Cardiac fibroblast (primary cell): ENCODE measurements around the gene NEDD8.

Experiments
- DNase-seq, 2 donors: peaks; one replicate each; pipeline versions ENCODE4 v3.0.0 to v3.0.0-alpha.2; 2010; ENCODE audit warnings: low read depth in 2 of 2
- H3K4me3 ChIP-seq, 2 donors: replicated peaks in 1 of 2; 1 replicate in 1 of 2; 2 replicates in 1 of 2; pipeline ENCODE4 v1.5.1; 2011; ENCODE audit warnings: low read depth in 2 of 2, low read length in 2 of 2, mild to moderate bottlenecking in 2 of 2, moderate library complexity in 1 of 2
- TF ChIP-seq, protein P1 (sequence below): IDR thresholded peaks from one replicate; pipeline ENCODE4 v1.5.1; 2011; ENCODE audit warnings: low read depth, mild to moderate bottlenecking, low read length, inconsistent platforms

Gene NEDD8

DNA sequence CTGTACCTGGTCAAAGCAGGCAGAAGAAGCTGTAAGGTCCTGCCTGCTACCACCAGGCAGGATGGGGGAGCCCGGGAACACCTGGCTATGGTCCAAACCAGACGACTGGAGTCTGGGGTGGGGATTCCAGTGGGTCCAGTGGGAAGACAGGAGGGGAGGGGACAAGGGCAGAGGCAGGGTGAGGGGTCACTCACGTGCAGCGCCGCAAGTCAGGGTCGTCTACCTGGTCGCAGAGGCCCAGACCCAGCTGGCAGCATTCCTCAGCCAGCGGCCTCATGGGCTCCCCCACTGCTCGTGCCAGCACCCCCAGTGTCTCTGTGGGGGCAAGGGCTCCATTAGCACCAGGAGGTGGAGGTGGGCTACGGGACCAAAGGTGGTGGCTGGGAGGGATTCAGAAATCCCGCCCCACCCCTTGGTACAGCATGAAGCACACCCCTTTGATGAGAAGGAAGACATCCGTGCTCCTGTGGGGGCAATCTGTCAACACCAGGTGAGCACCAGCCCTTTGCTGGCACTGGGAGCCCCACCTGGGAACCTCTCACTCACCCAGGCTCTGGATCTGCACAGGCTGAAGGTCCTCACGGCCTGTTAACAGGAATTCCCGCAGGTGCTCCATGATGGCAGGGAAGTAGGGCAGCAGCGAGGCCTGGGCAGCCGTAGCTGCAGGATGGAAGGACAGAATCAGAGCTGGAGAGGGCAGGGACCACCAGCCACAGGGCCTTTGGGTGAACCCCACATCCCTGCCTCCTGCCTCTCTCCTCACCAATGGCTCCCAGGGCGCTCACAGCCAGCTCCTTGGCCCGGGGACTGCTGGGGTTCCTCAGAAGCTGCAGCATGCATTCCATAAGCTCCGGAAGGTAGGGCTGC is 47.8 kb downstream of the NEDD8 start:
- no peak for DNase-seq
- H3K4me3 ChIP-seq: no peak overlapping the region
- TF ChIP-seq, protein P1, sequence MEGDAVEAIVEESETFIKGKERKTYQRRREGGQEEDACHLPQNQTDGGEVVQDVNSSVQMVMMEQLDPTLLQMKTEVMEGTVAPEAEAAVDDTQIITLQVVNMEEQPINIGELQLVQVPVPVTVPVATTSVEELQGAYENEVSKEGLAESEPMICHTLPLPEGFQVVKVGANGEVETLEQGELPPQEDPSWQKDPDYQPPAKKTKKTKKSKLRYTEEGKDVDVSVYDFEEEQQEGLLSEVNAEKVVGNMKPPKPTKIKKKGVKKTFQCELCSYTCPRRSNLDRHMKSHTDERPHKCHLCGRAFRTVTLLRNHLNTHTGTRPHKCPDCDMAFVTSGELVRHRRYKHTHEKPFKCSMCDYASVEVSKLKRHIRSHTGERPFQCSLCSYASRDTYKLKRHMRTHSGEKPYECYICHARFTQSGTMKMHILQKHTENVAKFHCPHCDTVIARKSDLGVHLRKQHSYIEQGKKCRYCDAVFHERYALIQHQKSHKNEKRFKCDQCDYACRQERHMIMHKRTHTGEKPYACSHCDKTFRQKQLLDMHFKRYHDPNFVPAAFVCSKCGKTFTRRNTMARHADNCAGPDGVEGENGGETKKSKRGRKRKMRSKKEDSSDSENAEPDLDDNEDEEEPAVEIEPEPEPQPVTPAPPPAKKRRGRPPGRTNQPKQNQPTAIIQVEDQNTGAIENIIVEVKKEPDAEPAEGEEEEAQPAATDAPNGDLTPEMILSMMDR: no peak

DNA sequence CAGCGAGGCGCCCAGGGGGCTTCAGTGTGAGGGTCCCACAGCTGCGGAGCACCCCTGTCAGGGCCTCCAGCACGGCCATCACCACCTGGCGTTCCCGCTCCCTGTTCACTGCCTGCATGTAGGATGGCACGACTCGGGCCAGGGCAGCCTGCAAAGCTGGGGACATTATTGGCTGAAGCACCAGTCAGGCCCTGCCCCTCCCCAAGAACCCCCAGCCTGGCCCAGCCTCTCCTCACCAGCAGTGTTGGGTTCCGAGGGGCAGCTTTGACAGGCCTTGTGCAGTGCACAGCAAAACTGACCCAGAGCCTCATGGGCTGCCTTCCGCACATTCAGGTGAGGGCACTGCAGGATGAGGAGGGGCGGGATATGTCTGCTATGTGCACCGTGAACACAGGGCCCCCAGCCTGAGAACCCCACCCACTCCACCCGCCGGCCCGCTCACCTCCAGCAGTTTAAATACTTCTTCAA is 49.1 kb downstream of the NEDD8 start:
- DNase-seq: no peak
- no peak overlapping the region for H3K4me3 ChIP-seq
- TF ChIP-seq, protein P1: no peak

DNA sequence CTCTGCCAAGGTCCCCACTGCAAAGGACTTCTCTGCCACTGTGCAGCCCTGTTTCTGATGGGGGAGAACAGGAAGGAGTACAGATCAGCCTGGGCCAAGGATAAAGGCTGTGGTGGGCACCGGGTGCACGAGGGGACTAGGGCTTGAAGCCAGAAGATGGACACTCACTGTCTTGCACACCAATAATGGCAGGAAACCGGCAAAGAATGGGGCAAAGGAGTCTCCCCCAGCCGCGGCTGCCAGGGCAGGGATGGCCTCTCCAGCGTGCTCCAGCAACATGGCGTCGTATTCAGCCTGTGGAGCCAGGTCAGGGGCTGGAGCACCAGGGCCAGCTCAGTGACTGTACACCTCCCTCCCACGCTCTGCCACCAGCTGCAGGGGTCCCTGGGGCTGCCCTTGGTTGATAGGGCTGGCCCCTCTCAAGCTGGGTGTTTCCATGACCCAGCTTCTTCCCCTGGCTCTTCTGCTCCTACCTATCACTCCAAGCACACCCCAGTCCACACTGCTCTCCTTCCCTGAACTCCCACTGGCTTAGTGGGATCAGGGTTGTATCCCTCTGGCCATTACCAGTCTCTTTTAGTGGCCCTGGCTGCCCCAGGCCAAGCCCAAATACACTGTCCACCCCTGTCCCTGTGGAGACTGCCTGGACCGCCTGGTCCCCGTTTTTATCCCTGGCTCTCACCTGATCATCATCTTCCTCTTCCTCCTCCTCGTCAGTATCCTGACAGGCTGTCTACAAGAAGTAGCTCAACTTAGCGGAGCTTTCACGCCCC is 49.9 kb downstream of the NEDD8 start:
- TF ChIP-seq, protein P1: no peak

DNA sequence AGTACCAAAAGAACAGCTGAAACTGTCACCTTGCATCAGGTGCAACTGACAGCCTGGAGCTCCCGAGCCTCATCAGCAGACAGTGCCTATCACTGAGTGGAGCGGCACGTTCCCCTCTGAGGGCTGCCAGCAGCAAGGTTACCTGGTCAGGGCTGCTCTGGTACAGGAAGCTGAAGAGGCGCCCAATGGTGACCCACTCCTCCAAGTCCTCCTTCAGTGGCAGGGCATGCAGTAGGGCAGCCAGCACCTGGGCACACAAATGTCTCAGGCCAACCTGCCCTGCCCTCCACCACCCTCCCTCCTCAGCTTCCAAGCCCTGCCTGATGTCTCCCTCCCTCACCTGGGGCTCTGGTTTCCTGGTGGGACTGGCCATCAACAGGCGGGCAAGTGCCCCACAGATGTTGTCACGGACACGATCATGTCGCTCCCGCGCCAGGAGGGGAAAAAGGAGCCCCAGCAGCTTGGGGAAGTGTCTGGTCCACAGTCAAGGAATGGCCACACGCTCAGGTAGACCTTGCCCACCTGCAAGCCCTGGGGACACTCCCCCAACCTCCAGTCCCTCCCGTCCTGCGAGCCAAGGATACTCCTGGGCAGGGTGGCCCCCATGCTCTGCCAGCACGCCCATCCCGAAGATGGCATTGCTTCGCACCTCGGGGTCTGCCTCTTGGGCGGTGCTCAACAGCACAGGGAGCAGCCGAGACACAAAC is 50.6 kb downstream of the NEDD8 start:
- no peak overlapping the region for H3K4me3 ChIP-seq
- DNase-seq: no peak
- TF ChIP-seq, protein P1: no peak

More for the DNA sequence above, 49.9 kb downstream of the NEDD8 start:
- H3K4me3 ChIP-seq: no peak overlapping the region
- no peak for DNase-seq

DNA sequence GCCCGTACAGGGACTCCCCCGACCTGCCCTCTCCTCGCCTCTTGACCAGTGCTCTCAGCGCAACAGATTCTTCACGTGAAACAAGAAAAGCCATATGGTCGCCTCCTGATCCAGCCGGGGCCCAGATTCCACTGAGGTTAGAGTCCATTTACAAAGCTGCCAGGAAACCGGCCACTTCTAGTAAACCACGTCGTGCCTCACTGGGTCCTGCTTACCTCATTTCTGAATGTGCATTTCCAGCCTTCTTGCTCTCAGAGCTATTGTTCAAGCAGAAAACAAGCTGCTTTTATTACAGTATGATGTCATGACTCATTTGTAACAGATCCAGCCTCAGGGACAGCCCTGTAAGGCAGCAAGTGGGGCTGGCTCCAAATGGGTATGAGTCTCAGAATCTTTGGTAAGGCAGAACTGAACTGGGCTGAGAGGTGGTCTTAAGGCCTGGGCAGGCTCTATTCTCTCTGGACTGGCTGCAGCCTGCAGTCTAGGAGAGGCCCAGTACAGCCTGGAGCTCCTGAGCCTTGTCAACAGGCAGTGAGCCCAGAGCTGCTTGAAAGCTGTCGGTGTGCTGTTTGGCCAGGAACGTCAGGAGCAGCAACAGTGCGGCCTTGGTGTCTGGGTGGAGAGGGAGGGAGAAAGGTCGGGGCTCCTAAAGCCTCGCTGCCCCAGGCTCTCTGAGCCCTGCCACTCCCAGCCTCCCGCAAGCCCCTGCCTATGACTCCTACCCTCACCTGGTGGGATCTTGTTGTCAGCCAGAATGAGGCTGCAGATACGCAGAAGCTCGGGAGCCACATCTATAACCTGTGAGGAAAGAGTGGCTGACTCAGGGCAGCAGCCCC is 52.0 kb downstream of the NEDD8 start:
- TF ChIP-seq, protein P1: no peak
- DNase-seq: peak; percentile 70 to 88
- H3K4me3 ChIP-seq: no peak overlapping the region
